HUDEP-2 (cell line): ENCODE data around the gene TMEM266.
"Not testable (repeated sequence)": the region's sequence is repeated elsewhere in the genome, so short reads cannot be mapped to it uniquely, and the experiment has no call there.

ENCODE experiments used
- DNase-seq, 76 experiments: peaks; one replicate each; lab custom pipeline; 2025; ENCODE audit not compliant: unreplicated experiment in 76 of 76; lab: John Stamatoyannopoulos, UW

Gene TMEM266

GRCh38 chr15:76059320-76060117 lies at the start of gene TMEM266:
TMEM266 (plus strand) TSS chr15:76059985; CDS start chr15:76134264, 74,279 bp downstream.
- DNase-seq = peak in 8 of 76 experiments; percentile 5 to 18 (median 10)

- no peak for DNase-seq
These were observed 49.2 kb upstream of the TMEM266 start for GRCh38 chr15:76010613-76011012.

DNA sequence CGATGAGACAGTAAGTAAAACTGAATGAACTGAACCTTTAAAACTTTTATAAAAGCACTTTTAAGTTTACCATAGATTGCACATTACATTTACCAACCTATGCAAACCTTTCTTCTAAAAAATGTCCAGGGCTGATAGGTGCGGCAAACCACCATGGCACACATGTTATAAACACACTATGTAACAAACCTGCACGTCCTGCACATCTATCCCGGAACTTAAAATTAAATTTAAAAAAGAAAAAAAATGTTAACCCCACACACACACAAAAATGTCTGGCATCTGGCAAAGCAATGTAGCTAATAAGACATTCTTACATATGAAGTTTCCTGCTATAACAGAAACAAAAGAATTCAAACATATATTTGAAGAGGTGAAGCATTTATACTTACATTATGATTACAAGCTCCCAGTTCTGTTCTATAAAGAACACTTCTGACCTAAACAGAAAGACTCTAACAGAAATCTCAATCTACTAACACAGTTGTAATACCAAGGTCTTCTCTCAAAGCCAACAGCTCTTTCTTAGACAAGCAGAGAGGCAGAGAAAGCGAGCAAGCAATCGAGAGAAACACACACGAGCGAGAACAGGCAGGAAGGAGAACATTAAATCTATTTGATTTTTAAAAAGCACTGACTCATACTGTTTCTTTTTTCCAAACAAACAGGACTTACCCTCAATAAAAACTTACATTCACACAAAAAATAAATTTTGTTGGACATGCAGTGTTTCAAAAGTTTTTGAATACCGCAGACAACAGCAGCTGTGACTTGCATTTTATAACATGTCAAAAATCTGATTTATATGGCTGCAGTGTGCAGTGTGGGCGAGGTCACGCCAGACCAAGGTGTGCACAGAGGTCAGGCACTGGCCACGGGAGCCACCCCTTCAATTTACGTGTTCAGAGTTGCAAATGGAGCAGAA lies 47.9 kb upstream of the TMEM266 start, which contains the start of gene NRG4:
Gene NRG4 (minus strand): TSS at position 798 of the 925 bp plus-strand sequence. CDS start 1,194 bp downstream, outside the sequence.
- no peak for DNase-seq

DNA sequence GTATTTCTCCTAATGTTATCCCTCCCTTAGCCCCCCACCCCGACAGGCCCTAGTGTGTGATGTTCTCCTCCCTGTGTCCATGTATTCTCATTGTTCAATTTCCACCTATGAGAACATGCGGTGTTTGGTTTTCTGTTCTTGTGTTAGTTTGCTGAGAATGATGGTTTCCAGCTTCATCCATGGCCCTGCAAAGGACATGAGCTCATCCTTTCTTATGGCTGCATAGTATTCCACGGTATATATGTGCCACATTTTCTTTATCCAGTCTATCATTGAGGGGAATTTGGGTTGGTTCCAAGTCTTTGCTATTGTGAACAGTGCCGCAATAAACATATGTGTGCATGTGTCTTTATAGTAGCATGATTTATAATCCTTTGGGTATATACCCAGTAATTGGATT lies 46.3 kb upstream of the TMEM266 start:
- DNase-seq = not testable (repeated sequence)

- DNase-seq = no peak
These were observed 35.6 kb upstream of the TMEM266 start for GRCh38 chr15:76024021-76024768.

DNA sequence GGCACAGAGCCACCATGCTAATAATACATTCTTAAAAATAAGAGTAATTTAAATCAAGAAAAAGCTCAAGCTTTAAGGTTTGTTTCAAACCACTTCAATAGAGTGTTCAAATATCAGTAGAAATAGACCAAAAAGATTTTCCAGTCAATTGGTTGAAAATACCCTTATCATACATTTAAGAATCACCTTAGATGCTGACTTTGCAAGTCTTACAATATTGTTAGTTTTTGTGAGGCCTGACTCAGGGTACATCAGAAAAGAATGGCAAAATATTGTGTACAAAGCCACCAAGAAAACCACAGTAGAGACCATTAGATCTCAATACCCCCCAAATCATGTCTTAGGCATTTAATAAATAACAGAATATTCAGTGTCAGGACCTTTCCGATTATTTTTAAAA lies 27.7 kb upstream of the TMEM266 start:
- DNase-seq = no peak

- DNase-seq = no peak
These were observed 26.3 kb upstream of the TMEM266 start for GRCh38 chr15:76033438-76033837.

- DNase-seq = no peak
These were observed 25.7 kb upstream of the TMEM266 start for GRCh38 chr15:76034111-76034510.

- DNase-seq = no peak
These were observed 24.2 kb upstream of the TMEM266 start for GRCh38 chr15:76035593-76035992.

DNA sequence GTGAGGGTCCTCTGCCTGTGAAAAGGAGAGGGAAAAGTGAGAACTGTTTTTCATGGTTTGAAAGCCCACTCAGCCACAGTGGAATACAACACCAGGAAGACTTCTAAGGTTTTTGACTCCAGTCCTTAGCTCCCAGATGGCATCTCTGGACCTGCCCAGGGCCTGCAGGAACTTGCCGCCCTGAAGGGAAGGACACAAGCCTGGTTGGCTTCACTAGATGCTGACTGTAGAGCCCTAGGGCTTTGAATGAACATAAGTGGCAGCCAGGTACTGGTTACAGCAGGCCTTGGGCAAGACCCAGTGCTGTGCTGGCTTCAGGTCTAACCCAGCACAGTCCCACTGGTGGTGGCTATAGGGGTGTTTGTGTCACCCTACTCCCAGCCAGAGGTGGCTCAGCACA lies 21.3 kb upstream of the TMEM266 start:
- no peak for DNase-seq

DNA sequence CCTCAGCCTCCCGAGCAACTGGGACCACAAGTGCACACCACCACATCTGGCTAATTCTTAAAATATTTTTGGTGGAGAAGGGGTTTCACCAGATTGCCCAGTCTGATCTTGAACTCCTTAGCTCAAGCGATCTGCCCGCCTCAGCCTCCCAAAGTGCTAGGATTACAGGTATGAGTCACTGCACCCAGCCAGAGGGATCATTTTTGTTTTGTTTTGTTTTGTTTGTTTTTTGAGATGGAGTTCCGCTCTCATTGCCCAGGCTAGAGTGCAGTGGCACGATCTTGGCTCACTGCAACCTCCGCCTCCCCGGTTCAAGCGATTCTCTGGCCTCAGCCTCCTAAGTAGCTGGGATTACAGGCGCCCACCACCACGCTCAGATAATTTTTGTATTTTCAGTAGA lies 5.6 kb upstream of the TMEM266 start:
- DNase-seq = not testable (repeated sequence)

- no peak for DNase-seq
These were observed 2.9 kb upstream of the TMEM266 start for GRCh38 chr15:76056931-76057330.

DNA sequence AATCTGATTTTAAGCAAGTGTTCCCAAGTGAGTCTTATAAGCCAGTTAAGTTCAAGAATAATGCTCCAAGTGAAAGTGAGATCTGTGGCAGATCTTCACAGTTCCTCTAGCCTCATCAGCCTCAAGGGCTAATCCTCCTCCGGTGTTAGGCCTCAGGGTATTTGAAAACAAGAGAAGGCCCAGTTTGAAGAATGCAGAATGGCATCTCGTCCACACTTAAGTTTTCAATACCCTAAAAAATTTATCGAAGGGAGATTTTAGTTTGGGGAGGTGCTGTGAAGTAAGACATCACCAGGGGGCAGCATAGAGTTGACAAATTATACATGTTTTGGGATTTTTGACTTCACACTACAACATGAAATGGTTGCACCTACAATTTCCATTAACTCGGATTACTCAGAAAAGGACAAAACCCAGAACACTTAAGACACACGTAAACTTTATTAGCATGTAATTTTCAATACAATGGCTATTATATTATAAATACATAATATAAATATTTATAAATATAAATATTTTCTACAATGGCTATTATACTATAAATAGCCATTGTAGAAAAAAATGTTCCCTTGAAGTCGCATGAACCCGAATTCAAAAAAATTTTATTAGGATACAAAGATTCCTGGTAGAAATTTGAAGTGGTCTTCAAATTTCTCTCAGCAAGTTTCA lies 2.3 kb upstream of the TMEM266 start:
- peak in 19 of 76 experiments; percentile 1 to 44 (median 14) for DNase-seq

- DNase-seq = peak in 22 of 76 experiments; percentile 1 to 30 (median 10)
These were observed 968 bp upstream of the TMEM266 start for GRCh38 chr15:76058714-76059319.

DNA sequence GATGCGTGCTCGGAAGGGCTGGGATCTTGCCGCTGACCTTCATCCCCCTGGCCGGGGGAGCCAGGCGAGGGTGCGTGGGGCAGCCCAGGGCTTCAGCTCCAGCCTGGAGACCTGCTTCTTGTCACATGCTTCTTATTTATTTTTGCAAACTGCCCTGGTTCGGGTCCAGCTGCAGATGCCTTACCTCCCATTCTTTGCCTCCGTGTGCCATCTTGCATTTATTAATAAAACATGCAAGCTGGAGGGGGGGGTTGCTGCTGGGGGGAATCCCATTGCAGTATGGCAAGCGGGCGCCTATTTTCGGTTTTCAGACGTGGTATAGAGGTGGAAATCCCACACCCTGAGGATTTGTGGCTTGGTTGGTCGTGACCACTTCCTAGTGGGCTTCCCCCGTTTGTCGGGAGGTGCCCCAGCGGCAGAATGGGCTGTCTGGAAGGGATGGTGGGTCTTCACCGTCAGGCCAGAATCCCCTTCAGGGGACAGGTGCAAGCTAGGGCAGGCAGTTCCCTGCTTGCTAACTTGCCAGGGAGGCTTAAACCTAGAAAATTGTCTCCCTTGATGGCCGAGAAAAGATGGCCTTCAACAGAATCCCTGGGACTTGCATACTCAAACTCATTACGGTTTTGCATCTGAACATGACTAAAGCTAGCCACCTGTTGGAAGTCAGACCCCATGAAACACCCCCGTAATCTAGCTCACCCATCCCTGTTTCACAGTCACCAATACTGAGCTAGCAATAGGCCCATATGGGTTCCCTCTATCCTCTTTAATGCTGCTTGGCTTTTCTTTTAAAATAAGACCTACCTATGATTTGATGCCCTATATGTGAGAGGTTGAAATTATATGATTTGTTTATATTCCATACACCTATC lies 569 bp downstream of the TMEM266 start:
- DNase-seq = no peak

GRCh38 chr15:76061700-76062099 lies 1.9 kb downstream of the TMEM266 start:
- DNase-seq = no peak

- no peak for DNase-seq
These were observed 2.5 kb downstream of the TMEM266 start for GRCh38 chr15:76062286-76062685.

DNA sequence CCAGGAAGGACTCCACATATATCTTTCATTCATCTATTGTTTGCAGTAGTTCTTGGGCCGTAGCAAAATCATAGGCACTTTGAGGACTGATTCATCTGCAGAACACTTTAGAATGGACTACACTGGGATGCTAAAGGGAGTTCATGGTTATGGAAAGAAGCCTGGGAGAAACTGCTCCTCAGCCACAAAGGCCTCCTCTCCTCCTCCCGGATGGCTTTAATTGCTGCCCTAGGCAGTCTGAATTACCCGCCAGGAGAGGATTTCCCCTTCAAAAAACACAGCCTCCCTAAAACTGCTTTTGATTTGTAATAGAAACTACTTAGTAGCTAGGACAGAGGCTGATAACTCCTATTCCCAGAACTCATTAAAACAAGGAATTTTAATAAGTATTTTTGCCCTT lies 4.6 kb downstream of the TMEM266 start:
- DNase-seq = no peak

- no peak for DNase-seq
These were observed 5.5 kb downstream of the TMEM266 start for GRCh38 chr15:76065245-76065644.
